DMS 273 treated with DMSO at 0.1 percent for 48 hours (cell line): ENCODE results near the gene VILL.
"Not testable (repeated sequence)": the region's sequence is repeated elsewhere in the genome, so short reads cannot be mapped to it uniquely, and the experiment has no call there.

Source experiments
- DNase-seq: peaks from one replicate; lab custom pipeline; 2025; lab: John Stamatoyannopoulos, UW

The VILL gene

GRCh38 chr3:37986479-37987314 is 3.9 kb upstream of the VILL start:
- no peak for DNase-seq

- DNase-seq, result no peak
These were observed 3.3 kb upstream of the VILL start for GRCh38 chr3:37987315-37987697.

GRCh38 chr3:37987751-37988179 is 2.8 kb upstream of the VILL start:
- DNase-seq, result no peak

- DNase-seq, result not testable (repeated sequence)
These were observed 2.2 kb upstream of the VILL start for GRCh38 chr3:37988376-37988775.

GRCh38 chr3:37988931-37989525 is 1.6 kb upstream of the VILL start:
- no peak for DNase-seq

- DNase-seq, result no peak
These were observed 635 bp upstream of the VILL start for GRCh38 chr3:37989821-37990480.

GRCh38 chr3:37991109-37991508 is 523 bp downstream of the VILL start:
- no peak for DNase-seq

GRCh38 chr3:37991823-37992222 is 1.2 kb downstream of the VILL start:
- no peak for DNase-seq

GRCh38 chr3:37992271-37993066 is 1.9 kb downstream of the VILL start:
- DNase-seq, result no peak

- DNase-seq, result no peak
These were observed 2.5 kb downstream of the VILL start for GRCh38 chr3:37993067-37993455.

GRCh38 chr3:37993460-37993819 is 2.9 kb downstream of the VILL start:
- no peak for DNase-seq

GRCh38 chr3:37993820-37994638 is 3.4 kb downstream of the VILL start:
- no peak for DNase-seq

- DNase-seq, result no peak
These were observed 4.0 kb downstream of the VILL start for GRCh38 chr3:37994639-37994972.

- DNase-seq, result no peak
These were observed 5.4 kb downstream of the VILL start for GRCh38 chr3:37995652-37996641.

- DNase-seq, result peak; percentile 7
These were observed 6.3 kb downstream of the VILL start for GRCh38 chr3:37996785-37997301.

- DNase-seq, result no peak
These were observed 6.8 kb downstream of the VILL start for GRCh38 chr3:37997342-37997741.

- DNase-seq, result no peak
These were observed 7.3 kb downstream of the VILL start for GRCh38 chr3:37997791-37998370.

- no peak for DNase-seq
These were observed 9.2 kb downstream of the VILL start for GRCh38 chr3:37999836-38000235.

- no peak for DNase-seq
These were observed 9.8 kb downstream of the VILL start for GRCh38 chr3:38000242-38000916.
